ENCODE results near the gene MOB3B.

DNA sequence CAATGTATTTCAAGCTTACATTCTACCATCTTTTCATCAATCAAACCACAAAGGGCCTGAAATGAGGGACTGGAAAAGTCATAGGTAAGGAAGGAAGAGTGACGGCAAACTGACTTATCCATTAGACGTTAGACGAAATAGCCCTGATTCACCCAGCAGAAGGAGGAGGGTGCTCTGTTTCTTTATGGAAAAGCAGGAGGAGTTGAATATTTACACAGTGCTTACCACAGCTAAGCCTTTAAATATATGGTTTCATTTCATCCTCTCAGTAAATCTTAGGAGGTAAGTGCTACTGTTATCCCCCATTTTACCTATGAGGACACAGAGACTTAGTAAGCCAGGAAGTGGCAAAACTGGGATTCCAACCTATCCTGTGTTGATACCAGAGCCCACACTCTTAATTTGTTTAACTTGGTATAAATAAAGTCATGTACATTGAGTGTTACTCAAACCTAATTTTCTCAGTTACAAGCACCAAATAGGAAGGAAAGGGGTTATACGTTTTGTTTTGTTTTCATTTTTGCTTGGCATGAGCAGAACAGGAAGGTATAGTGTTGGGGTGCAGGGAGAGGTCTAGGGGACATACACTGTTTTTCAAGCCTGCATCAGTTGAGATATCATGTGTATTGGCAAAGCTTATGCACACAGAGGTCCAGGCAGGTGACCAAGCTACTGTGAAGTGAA, 103.6 kb downstream of the MOB3B start:
- TF ChIP-seq OSR1 (CRISPR knock-in tag; IDR thresholded peaks at IDR 0.05) (no peak), ZC3H10 (CRISPR knock-in tag; IDR thresholded peaks at IDR 0.05) (no peak), PATZ1 (CRISPR knock-in tag; IDR thresholded peaks at IDR 0.05; ENCODE audit: borderline replicate concordance) (no peak), ZFP30 (CRISPR knock-in tag; IDR thresholded peaks at IDR 0.05) (no peak)

Data from SK-N-SH treated with all-trans-retinoic acid at 6 μM for 48 hours (cell line).